ENCODE data around the gene AHDC1.

- TF ChIP-seq REST (IDR thresholded peaks at IDR 0.05; ENCODE audit: low read depth) (no peak), TEAD4 (IDR thresholded peaks at IDR 0.05) (no peak), YY1 (IDR thresholded peaks at IDR 0.05; ENCODE audit: low read depth) (no peak), CREB1 (IDR thresholded peaks at IDR 0.05; ENCODE audit: low read depth) (no peak), TCF12 (IDR thresholded peaks at IDR 0.05; ENCODE audit: low read depth) (no peak), RAD21 (IDR thresholded peaks at IDR 0.05; ENCODE audit: low read depth) (no peak), EP300 (IDR thresholded peaks at IDR 0.05; ENCODE audit: borderline replicate concordance) (no peak), EGR1 (IDR thresholded peaks at IDR 0.05) (no peak), FOXM1 (IDR thresholded peaks at IDR 0.05; ENCODE audit: borderline replicate concordance, low read depth) (no peak)
Measured at GRCh38 chr1:27550510-27551169, 53.3 kb downstream of the AHDC1 start.

Data from Ishikawa (cell line).